Ascending aorta (tissue), 2 donors: Measurements from ENCODE around the gene CBR1. TPM values are rescaled to one million over a fixed set of nuclear protein-coding genes. Genes with fewer than 3 reads are reported as not detected.

Experiments used
- DNase-seq, 2 donors: peaks; one replicate each; pipeline ENCODE4 v3.0.0-alpha.2; 2019; ENCODE audit warnings: low spot score in 2 of 2
- H3K27ac ChIP-seq, 2 donors: fragments of 200-600 bp; sonication (generic); one replicate each; pipeline ENCODE4 v1.5.1; 2016 to 2017; ENCODE audit warnings: mild to moderate bottlenecking in 1 of 2
- H3K27me3 ChIP-seq: fragments of 200-600 bp; sonication (generic); one replicate; pipeline ENCODE4 v1.5.1; 2017
- H3K36me3 ChIP-seq, 2 donors: fragments of 200-600 bp; sonication (generic); one replicate each; pipeline ENCODE4 v1.5.1; 2016
- H3K4me1 ChIP-seq, 2 donors: fragments of 200-600 bp; sonication (generic); one replicate each; pipeline ENCODE4 v1.5.1; 2016 to 2017; ENCODE audit warnings: mild to moderate bottlenecking in 1 of 2
- H3K4me3 ChIP-seq, 2 donors: fragments of 200-600 bp; sonication (generic); one replicate each; pipeline ENCODE4 v1.5.1; 2016 to 2017; ENCODE audit warnings: mild to moderate bottlenecking in 1 of 2
- H3K9me3 ChIP-seq, 2 donors: fragments of 200-600 bp; sonication (generic); one replicate each; pipeline ENCODE4 v1.5.1; 2016
- intact Hi-C: fragments of 100-400 bp; cut with DNase I; formaldehyde crosslinking; loops from one replicate; pipeline ENCODE4 v1.15.1; 2023
- total RNA-seq: library from RNA; depleted of rRNA; stranded (reverse); fragments of >200 nt; gene quantifications from one replicate; pipeline ENCODE4 v1.1.0, GENCODE V29; 2016
- TF ChIP-seq, protein P1 (sequence below), 3 experiments: fragments of 200-600 bp in 2 of 3; fragments of 450-650 bp in 1 of 3; sonication (generic) in 2 of 3; IDR thresholded peaks; one replicate each; pipeline ENCODE4 v1.5.1; 2016 to 2019; ENCODE audit warnings: antibody characterized with exemption in 3 of 3, mild to moderate bottlenecking in 1 of 3, moderate library complexity in 1 of 3

CBR1 gene
- total RNA-seq, 1 donor from 2014 or later = 101 TPM

GRCh38 chr21:36075953-36076352 lies 6.1 kb downstream of the CBR1 start:
- Histone ChIP-seq H3K4me1 (peaks cover 5 to 8% of the 10 kb centered on the region in 2 donors), H3K36me3 (peaks cover 0 to 14% of the 10 kb centered on the region in 2 donors), H3K27ac (no peak overlapping the region), H3K9me3 (no peaks in the 10 kb centered on the region), H3K4me3 (no peak overlapping the region), H3K27me3 (no peaks in the 10 kb centered on the region)
- no peak for DNase-seq
- TF ChIP-seq, protein P1, sequence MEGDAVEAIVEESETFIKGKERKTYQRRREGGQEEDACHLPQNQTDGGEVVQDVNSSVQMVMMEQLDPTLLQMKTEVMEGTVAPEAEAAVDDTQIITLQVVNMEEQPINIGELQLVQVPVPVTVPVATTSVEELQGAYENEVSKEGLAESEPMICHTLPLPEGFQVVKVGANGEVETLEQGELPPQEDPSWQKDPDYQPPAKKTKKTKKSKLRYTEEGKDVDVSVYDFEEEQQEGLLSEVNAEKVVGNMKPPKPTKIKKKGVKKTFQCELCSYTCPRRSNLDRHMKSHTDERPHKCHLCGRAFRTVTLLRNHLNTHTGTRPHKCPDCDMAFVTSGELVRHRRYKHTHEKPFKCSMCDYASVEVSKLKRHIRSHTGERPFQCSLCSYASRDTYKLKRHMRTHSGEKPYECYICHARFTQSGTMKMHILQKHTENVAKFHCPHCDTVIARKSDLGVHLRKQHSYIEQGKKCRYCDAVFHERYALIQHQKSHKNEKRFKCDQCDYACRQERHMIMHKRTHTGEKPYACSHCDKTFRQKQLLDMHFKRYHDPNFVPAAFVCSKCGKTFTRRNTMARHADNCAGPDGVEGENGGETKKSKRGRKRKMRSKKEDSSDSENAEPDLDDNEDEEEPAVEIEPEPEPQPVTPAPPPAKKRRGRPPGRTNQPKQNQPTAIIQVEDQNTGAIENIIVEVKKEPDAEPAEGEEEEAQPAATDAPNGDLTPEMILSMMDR (IDR thresholded peaks at IDR 0.05) = no peak
- intact Hi-C loops = no loop called here

DNA sequence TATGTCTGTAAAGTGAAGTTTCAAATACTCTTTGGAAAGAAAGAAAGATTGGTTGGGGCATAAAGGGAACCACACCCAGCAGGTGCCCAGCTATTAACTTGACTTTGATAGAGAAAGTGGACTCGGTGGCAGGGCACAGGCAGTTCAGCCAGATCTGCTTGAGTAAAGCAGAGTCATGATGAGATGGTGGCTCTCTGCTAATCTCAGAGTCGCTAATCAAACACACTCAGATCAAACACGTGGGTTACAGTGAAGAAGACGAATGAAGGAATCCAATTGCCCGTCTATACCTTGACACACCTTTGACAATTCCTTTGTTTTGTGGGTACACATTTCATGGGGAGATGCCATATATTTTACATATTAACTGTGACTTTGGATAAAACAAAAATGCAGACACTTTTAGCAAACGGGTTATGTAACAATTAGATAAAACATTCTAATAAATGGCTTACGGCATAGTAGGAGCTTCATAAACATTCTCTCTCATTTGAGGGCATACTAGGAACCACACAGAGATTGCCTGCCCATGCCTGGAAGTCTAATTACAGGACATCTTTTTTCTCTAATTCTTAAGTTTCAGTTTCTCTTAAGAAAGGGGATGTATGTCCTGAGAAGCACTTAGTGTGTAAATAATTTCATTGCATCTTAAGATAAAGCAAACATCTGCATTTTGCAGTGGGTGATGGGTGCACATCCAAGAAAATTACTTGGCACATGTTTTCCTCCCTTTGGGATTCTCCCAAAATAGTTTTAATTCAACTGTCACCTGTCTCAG lies 7.2 kb downstream of the CBR1 start:
- Histone ChIP-seq H3K4me3 (no peak overlapping the region), H3K9me3 (no peaks in the 10 kb centered on the region), H3K36me3 (peaks cover 0 to 9% of the 10 kb centered on the region in 2 donors), H3K4me1 (no peaks in the 10 kb centered on the region), H3K27me3 (no peaks in the 10 kb centered on the region), H3K27ac (no peak overlapping the region)
- intact Hi-C loops = no loop called here
- TF ChIP-seq, protein P1 (IDR thresholded peaks at IDR 0.05) = no peak
- no peak for DNase-seq

- H3K9me3 ChIP-seq = no peaks in the 10 kb centered on the region
- no peak overlapping the region for H3K27ac ChIP-seq
- H3K4me1 ChIP-seq = no peaks in the 10 kb centered on the region
- intact Hi-C loops = no loop called here
- TF ChIP-seq, protein P1 (IDR thresholded peaks at IDR 0.05) = no peak
- DNase-seq = no peak
- no peaks in the 10 kb centered on the region for H3K27me3 ChIP-seq
- peaks cover 0 to 4% of the 10 kb centered on the region in 2 donors for H3K36me3 ChIP-seq
- H3K4me3 ChIP-seq = no peak overlapping the region
Measured at GRCh38 chr21:36077758-36078157, 7.9 kb downstream of the CBR1 start.

DNA sequence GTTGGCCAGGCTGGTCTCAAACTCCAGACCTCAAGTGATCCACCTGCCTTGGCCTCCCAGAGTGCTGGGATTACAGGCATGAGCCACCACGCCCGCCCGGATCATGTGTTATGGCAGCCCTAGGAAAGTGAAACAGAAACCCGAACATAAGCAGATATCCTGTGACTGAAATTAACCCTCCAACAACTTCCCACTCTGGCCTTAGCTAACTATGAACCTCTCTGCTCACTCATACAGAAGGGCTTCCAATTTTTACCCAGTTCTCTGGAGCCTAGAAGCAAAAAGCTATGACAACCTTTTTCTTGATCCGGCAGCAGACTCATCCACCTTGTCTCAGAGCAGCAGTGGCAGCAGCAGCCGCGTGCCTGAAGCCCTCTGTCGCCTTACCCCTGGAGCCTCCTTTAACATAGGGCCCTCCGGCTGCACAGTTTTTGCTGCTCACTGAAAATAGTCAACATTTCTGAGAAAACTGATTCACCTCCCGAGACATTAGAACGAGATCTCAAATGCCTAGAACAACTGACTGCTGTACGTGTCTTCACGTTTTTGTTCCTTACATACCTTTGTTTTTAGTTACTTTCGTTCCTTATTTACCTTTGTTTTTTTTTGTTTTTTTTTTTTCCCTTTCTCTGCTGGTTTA lies 9.3 kb downstream of the CBR1 start:
- TF ChIP-seq, protein P1 (IDR thresholded peaks at IDR 0.05) = no peak
- no peak for DNase-seq

DNA sequence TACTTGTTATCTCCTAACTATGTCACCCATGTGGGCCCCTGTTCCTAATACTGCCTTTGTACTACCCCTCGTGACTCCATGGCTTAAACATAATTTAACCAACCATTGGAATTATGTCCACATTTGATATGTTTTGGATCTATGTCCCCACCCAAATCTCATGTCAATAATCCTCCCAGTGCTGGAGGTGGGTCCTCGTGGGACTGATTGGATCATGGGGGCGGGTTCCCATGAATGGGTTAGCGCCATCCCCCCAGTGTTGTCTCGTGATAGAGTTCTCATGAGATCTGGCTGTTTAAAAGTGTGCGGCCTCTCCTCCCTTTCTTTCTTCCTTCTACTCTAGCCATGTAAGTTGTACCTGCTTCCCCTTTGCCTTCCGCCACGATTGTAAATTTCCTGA lies 9.8 kb downstream of the CBR1 start:
- Histone ChIP-seq H3K9me3 (no peaks in the 10 kb centered on the region), H3K36me3 (no peaks in the 10 kb centered on the region), H3K4me1 (no peaks in the 10 kb centered on the region), H3K27me3 (no peaks in the 10 kb centered on the region), H3K4me3 (no peak overlapping the region), H3K27ac (no peak overlapping the region)
- TF ChIP-seq, protein P1 (IDR thresholded peaks at IDR 0.05) = no peak
- intact Hi-C loops = no loop called here
- no peak for DNase-seq

More for the DNA sequence above, 9.3 kb downstream of the CBR1 start:
- Histone ChIP-seq H3K27ac (no peak overlapping the region), H3K4me1 (no peaks in the 10 kb centered on the region), H3K4me3 (no peak overlapping the region), H3K9me3 (no peaks in the 10 kb centered on the region), H3K27me3 (no peaks in the 10 kb centered on the region), H3K36me3 (no peaks in the 10 kb centered on the region)
- intact Hi-C loops = no loop called here
